Measurements from ENCODE around the gene GPATCH8.

- TF ChIP-seq CTCF (IDR thresholded peaks at IDR 0.05) = no peak
- no peak for TF ChIP-seq POLR2AphosphoS5 (IDR thresholded peaks at IDR 0.05)
- TF ChIP-seq POLR2A (IDR thresholded peaks at IDR 0.05) = no peak
Observed at GRCh38 chr17:44432254-44433157, 70.7 kb downstream of the GPATCH8 start.
